PC-9 (cell line): ENCODE data around the gene RALGAPA2. TPM values are rescaled to one million over a fixed set of nuclear protein-coding genes. Genes with fewer than 3 reads are reported as not detected.

Source experiments
- BruUV-seq: library from RNA; stranded (reverse); fragments of 400-500 nt; replicated peaks from 2 replicates; lab custom pipeline; 2021; lab: Mats Ljungman, UMichigan
- CTCF ChIA-PET: fragments of 300-600 bp; sonication (Branson Sonifier 250); formaldehyde crosslinking; loops from one replicate; lab custom pipeline; 2022; ENCODE audit warnings: antibody characterized with exemption; lab: Charles Lee
- POLR2A ChIA-PET: fragments of 300-600 bp; sonication (Branson Sonifier 250); formaldehyde crosslinking; loops from one replicate; lab custom pipeline; 2022; ENCODE audit warnings: antibody characterized with exemption; ENCODE audit not compliant: unreplicated experiment; lab: Charles Lee
- DNase-seq, 2 experiments: peaks; one replicate each; pipeline versions ENCODE4 v3.0.0 to v3.0.0-alpha.2; 2015 to 2022; ENCODE audit warnings: mixed read lengths in 1 of 2
- H2AFZ ChIP-seq: fragments of 200-600 bp; sonication (generic); 2 replicates; pipeline ENCODE4 v1.8.1; 2017; ENCODE audit warnings: antibody characterized with exemption
- H3F3A ChIP-seq: fragments of 200-600 bp; sonication (generic); 2 replicates; pipeline ENCODE4 v1.8.1; 2017; ENCODE audit warnings: antibody characterized with exemption, mild to moderate bottlenecking, low read depth; ENCODE audit not compliant: insufficient read depth
- H3K27ac ChIP-seq: fragments of 200-600 bp; sonication (generic); 2 replicates; pipeline ENCODE4 v1.6.1; 2016; ENCODE audit warnings: mixed run types
- H3K27me3 ChIP-seq: fragments of 200-600 bp; sonication (generic); 2 replicates; pipeline ENCODE4 v1.6.1; 2016; ENCODE audit warnings: low read depth, mixed run types; ENCODE audit not compliant: insufficient read depth
- H3K36me3 ChIP-seq: fragments of 200-600 bp; sonication (generic); 2 replicates; pipeline ENCODE4 v1.6.1; 2016; ENCODE audit warnings: low read depth, mixed run types
- H3K4me1 ChIP-seq: fragments of 200-600 bp; sonication (generic); replicated peaks from 2 replicates; pipeline ENCODE4 v1.6.1; 2016; ENCODE audit warnings: mixed run types; ENCODE audit not compliant: insufficient read depth
- H3K4me2 ChIP-seq: fragments of 200-600 bp; sonication (generic); 2 replicates; pipeline ENCODE4 v1.6.1; 2017; ENCODE audit warnings: mixed run types
- H3K4me3 ChIP-seq: fragments of 200-600 bp; sonication (generic); 2 replicates; pipeline ENCODE4 v1.6.1; 2016; ENCODE audit warnings: mixed run types
- H3K79me2 ChIP-seq: fragments of 200-600 bp; sonication (generic); 2 replicates; pipeline ENCODE4 v1.6.1; 2017; ENCODE audit warnings: low read depth, mixed run types
- H3K9me2 ChIP-seq: fragments of 200-600 bp; sonication (generic); 2 replicates; pipeline ENCODE4 v1.8.1; 2017; ENCODE audit warnings: mild to moderate bottlenecking; ENCODE audit not compliant: insufficient read depth
- H3K9me3 ChIP-seq: fragments of 200-600 bp; sonication (generic); 2 replicates; pipeline ENCODE4 v1.8.1; 2016; ENCODE audit warnings: low read depth; ENCODE audit not compliant: insufficient read depth
- H4K20me1 ChIP-seq: fragments of 200-600 bp; sonication (generic); 2 replicates; pipeline ENCODE4 v1.8.1; 2017; ENCODE audit not compliant: insufficient read depth
- EZH2 ChIP-seq: fragments of 200-600 bp; sonication (generic); IDR thresholded peaks from 2 replicates; pipeline ENCODE4 v1.8.0; 2017; ENCODE audit warnings: antibody characterized with exemption, low read depth
- intact Hi-C: fragments of 100-400 bp; cut with micrococcal nuclease; formaldehyde crosslinking; loops from one replicate; pipeline ENCODE4 v1.10.0; 2022; ENCODE audit not compliant: unreplicated experiment
- total RNA-seq: library from RNA; stranded (reverse); gene quantifications from 2 replicates; pipeline ENCODE4 v1.2.3, GENCODE V29; 2021
- TF ChIP-seq, protein P1 (sequence below): fragments of 200-600 bp; sonication (generic); conservative IDR thresholded peaks from 2 replicates; pipeline ENCODE4 v1.6.1; 2017; ENCODE audit warnings: mixed run types, antibody characterized with exemption, mild to moderate bottlenecking, moderate library complexity

The RALGAPA2 gene
- total RNA-seq, 1 experiment from 2014 or later, result 28.7 TPM

DNA sequence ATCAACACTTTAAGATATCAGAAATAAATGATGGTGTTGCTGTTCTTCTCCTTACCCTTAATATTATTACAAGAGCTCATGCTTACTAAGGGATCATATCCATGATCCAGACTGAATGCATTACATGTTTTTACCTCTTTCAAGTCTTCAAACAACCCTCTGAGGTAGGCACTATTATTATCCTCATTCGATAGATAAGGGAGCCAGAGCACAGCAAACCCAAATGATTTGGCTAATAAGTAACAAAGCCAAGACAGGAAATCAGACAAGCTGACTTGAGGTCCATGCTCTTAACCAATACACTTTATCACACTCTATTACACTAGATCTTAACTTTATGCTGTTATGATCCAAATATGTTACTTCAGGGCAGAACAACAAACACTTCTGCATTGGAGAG is 145.9 kb downstream of the RALGAPA2 start:
- intact Hi-C loops, result no loop called here
- BruUV-seq, result no TSS peak
- Histone ChIP-seq H3K27ac (no peak overlapping the region), H2AFZ (no peak overlapping the region), H3K9me2 (0 out of 2 replicates have a peak, but pooled peaks cover 3% of the 10 kb centered on the region), H3K36me3 (no peaks in the 10 kb centered on the region), H4K20me1 (no peaks in the 10 kb centered on the region), H3K4me2 (no peak overlapping the region), H3K4me3 (no peak overlapping the region), H3K27me3 (no peaks in the 10 kb centered on the region), H3K79me2 (no peaks in the 10 kb centered on the region), H3K9me3 (no peaks in the 10 kb centered on the region), H3K4me1 (no peaks in the 10 kb centered on the region), H3F3A (no peaks in the 10 kb centered on the region)
- TF ChIP-seq, protein P1, sequence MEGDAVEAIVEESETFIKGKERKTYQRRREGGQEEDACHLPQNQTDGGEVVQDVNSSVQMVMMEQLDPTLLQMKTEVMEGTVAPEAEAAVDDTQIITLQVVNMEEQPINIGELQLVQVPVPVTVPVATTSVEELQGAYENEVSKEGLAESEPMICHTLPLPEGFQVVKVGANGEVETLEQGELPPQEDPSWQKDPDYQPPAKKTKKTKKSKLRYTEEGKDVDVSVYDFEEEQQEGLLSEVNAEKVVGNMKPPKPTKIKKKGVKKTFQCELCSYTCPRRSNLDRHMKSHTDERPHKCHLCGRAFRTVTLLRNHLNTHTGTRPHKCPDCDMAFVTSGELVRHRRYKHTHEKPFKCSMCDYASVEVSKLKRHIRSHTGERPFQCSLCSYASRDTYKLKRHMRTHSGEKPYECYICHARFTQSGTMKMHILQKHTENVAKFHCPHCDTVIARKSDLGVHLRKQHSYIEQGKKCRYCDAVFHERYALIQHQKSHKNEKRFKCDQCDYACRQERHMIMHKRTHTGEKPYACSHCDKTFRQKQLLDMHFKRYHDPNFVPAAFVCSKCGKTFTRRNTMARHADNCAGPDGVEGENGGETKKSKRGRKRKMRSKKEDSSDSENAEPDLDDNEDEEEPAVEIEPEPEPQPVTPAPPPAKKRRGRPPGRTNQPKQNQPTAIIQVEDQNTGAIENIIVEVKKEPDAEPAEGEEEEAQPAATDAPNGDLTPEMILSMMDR, result no peak
- no peak for TF ChIP-seq EZH2
- POLR2A ChIA-PET, result no interaction called here
- CTCF ChIA-PET, result no interaction called here
- no peak for DNase-seq

DNA sequence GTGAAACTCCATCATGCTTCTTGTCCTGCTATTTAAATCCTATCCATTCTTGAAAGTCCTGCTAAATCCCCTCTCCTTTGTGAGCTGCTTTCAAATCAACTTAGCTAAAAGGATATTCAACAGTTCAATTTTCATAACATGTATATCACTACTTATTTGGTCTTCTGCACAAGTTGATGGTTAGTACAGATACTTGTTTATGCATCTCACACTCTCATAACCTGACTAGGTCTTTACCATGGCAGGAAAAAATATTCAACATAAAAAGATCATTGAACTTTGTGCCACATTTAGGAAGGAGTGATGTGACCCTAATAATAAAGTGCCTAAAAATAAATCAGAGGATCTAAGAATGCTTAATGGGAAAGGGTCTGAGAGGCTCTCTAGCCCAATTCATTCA is 148.2 kb downstream of the RALGAPA2 start:
- no peak overlapping the region for H3K27ac ChIP-seq
- H3K4me1 ChIP-seq, result no peaks in the 10 kb centered on the region
- H2AFZ ChIP-seq, result no peak overlapping the region
- BruUV-seq, result no TSS peak
- intact Hi-C loops, result no loop called here
- H4K20me1 ChIP-seq, result no peaks in the 10 kb centered on the region
- no peaks in the 10 kb centered on the region for H3K27me3 ChIP-seq
- ChIA-PET CTCF (no interaction called here), POLR2A (no interaction called here)
- no peaks in the 10 kb centered on the region for H3K36me3 ChIP-seq
- 0 out of 2 replicates have a peak, but pooled peaks cover 3% of the 10 kb centered on the region for H3K9me2 ChIP-seq
- H3K4me2 ChIP-seq, result no peak overlapping the region
- H3K9me3 ChIP-seq, result no peaks in the 10 kb centered on the region
- no peak for TF ChIP-seq EZH2
- TF ChIP-seq, protein P1, result no peak
- H3K4me3 ChIP-seq, result no peak overlapping the region
- H3F3A ChIP-seq, result no peaks in the 10 kb centered on the region
- no peaks in the 10 kb centered on the region for H3K79me2 ChIP-seq
- DNase-seq, result no peak

DNA sequence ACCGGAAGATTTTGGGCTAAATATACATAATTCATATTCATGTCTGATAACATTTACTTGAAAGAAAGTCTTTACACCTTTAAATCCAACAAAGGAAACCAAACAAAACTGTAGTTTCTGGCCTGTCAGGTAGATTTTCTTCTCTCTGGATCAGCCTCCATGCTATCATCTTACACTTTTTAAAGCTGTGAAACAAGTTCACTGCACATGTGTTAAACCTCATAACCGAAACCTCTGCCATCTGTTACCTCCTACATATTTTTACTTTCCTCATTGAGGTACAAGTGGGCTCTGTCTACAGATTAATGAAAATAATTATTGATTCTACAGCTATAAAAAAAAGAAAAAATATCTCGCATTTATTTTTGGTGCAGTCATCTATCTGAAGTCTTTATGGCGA is 149.9 kb downstream of the RALGAPA2 start:
- Histone ChIP-seq H3K4me1 (no peaks in the 10 kb centered on the region), H3F3A (no peaks in the 10 kb centered on the region), H3K36me3 (no peaks in the 10 kb centered on the region), H3K79me2 (no peaks in the 10 kb centered on the region), H3K9me3 (no peaks in the 10 kb centered on the region), H3K9me2 (0 out of 2 replicates have a peak, but pooled peaks cover 3% of the 10 kb centered on the region), H3K27ac (no peak overlapping the region), H3K27me3 (no peaks in the 10 kb centered on the region), H3K4me3 (no peak overlapping the region), H4K20me1 (no peaks in the 10 kb centered on the region), H2AFZ (no peak overlapping the region), H3K4me2 (no peak overlapping the region)
- BruUV-seq, result no TSS peak
- TF ChIP-seq, protein P1, result no peak
- no peak for TF ChIP-seq EZH2
- CTCF ChIA-PET, result no interaction called here
- no peak for DNase-seq
- POLR2A ChIA-PET, result no interaction called here
- intact Hi-C loops, result no loop called here
